Anterior cingulate cortex (tissue), 58 donors: Measurements from ENCODE around the gene C1QTNF9.
"Not testable (repeated sequence)": the region's sequence is repeated elsewhere in the genome, so short reads cannot be mapped to it uniquely, and the experiment has no call there.

Experiments
- DNase-seq, 58 donors: peaks; one replicate each; lab custom pipeline; 2025; lab: John Stamatoyannopoulos, UW

C1QTNF9 gene

DNA sequence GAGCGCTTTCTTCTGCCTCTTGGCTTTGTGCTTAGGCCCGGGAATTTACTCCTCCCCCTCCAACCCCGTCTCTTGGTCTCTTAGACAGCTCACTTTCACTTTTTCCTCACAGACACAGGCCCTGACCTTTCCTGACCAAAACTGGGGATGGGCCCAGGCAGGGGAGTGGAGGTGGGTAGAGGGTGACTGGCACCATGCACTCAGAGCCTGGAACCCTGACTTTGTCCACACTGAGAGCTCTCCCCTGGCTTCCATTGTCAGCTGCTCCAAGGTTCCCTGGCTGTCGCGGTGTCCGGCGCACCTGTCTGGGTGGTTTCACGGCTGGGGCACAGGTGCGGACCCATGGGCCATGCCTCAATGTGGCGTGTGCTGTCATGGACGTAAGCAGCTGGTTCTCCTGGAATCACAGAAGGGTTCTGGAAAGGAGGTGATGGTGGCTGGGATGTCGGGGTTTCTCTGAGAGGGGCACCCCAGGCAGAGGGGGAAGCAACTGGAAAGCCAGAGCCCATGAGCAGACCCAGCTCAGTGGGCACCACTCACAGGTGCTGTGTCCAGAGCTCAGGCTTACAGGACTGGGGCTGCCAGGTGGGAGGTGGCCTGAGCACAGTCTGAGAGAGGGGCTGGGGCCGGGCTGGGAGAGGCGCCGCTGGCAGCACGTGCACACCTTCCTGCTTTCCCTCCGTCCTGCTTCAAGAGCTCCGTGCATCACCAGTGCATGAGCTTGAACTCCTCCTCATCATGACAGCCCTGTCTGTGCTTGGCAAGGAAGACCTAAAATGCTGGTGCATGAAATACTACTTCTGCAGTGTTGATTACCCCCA is 28.0 kb upstream of the C1QTNF9 start:
- DNase-seq = no peak

DNA sequence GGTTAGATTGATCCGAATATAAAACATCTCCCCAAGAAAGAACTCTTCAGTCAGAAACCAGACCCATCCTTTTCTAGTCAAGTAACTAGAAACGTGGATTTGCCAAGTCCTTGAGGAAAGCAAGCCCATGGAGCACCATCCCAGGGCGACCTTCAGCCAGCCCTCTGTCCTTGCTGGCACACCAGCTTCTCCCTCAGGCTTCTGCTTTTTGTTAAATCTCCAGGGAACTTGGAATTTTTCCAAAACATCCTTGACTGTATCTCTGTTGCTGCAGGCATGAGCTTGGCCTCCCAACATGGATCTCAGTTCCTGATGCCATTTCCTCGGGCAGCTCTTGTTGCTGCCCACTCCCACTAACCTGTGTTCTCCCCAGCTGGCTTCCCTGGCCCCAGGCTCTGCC is 27.1 kb upstream of the C1QTNF9 start:
- no peak for DNase-seq

DNA sequence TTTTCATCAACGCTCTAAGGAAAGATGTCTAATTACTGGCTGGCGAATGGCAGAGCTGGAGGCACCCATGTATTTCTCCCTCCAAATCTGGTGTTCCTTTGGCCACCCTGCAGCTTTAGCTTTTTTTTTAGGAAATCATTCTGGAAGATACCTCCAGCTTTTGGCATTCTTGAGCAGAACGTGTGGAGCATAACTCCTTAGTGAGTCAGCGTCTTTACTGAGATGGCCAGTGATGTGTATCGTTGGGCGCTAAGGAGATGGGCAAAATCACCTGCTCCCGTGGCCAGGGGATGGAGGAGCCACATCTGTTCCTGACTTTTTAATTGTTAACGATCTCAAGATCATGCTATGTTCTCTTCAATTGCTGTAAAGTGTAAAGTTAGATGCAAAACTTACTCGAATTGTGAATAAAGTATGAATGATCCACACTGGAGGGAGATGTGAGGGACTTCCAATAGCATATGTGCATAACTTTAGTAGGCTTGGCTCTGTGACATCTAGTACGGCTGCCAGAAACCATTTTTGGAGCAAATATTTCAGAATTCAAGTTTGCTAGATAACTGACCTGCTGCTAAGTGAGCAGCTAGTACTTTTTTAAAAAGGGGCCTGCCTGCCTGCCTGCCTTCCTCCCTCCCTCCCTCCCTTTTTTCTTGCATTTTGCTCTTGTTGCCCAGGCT is 24.4 kb upstream of the C1QTNF9 start:
- no peak for DNase-seq

DNA sequence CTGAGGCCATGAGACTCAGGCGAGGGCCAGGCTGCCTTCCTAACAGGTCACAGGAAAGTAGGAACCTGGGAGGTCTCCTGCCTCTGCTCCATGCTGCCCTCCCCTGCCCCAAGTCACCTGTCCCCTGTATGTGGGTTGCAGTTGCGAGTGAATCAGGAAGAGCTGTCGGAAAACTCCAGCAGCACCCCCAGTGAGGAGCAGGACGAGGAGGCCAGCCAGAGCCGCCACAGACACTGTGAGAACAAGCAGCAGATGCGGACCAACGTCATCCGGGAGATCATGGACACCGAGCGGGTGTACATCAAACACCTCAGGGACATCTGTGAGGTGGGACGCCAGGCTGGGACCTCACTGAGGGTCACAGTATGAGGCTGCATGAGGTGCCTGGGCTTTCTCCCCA is 22.8 kb upstream of the C1QTNF9 start:
- no peak for DNase-seq

GRCh38 chr13:24287748-24288287 is 21.6 kb upstream of the C1QTNF9 start:
- no peak for DNase-seq

- no peak for DNase-seq
Measured at GRCh38 chr13:24288870-24289269, 20.5 kb upstream of the C1QTNF9 start.

GRCh38 chr13:24290280-24290932 is 19.0 kb upstream of the C1QTNF9 start:
- no peak for DNase-seq

GRCh38 chr13:24292481-24292880 is 16.9 kb upstream of the C1QTNF9 start:
- no peak for DNase-seq

DNA sequence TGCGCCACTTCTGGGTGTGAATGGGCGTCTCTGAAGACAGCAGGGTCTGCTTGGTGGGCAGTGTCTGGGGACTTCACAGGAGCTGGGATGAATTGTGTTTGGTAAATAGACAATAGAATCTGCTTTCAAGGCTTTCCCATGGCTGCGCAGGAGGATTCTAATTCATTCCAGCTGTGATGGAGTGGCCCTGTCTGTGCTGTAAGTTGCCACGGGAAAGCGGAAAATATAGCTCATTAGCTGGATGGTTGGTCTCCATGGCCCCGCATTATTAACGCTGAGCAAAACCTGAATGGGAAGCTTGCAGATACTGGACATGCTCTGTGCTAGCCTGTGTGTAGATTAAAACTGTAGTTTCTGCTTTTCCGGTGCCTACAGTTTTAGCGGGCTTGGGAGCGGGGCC is 15.6 kb upstream of the C1QTNF9 start:
- no peak for DNase-seq

- no peak for DNase-seq
Measured at GRCh38 chr13:24299488-24300114, 9.8 kb upstream of the C1QTNF9 start.

- no peak for DNase-seq
Measured at GRCh38 chr13:24301434-24301833, 7.9 kb upstream of the C1QTNF9 start.

GRCh38 chr13:24301911-24302310 is 7.5 kb upstream of the C1QTNF9 start:
- DNase-seq = no peak

GRCh38 chr13:24304620-24305019 is 4.8 kb upstream of the C1QTNF9 start:
- no peak for DNase-seq

- no peak for DNase-seq
Measured at GRCh38 chr13:24306632-24307031, 2.7 kb upstream of the C1QTNF9 start.

DNA sequence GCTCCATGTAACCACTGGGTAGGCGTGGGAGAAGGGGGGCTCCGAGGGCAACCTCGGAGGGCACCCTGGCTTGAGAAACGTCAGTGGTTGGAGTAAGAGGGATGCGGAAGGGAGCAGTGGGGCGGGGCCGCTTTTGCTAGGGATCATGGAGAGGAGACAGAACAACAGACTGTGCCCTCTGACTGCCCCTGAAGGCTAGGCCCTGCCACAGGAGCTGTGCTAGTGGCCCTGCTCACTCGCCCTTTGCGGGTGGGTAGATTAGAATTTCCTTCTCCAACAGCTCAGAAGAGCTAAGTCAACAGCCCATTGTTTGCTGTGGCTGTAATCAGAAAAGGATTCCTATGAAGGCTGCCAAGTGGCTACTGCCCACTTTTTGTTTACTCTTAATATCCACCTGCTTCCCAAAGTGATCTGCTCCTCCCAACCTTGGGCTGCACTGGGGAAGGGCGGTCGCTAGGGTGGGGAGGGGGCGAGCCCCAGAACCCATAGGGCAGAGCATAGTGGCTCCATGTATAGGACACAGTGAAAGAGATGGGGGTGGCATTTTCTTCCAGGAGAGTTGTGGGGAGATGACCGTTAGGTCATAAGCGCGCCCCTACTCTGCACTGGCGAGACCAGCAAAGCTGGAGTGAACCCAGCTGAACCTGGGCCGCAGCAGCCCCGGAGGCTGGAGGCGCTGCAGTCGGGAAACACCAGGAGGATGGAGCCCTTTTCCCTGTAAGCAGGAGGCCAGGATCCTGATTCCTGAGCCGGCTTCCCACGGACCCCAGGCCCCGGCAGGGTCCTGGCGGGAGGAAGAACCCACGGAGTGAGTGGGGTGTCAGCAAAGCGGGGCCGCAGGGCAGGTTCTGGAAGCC is 1.9 kb upstream of the C1QTNF9 start:
- DNase-seq = no peak

DNA sequence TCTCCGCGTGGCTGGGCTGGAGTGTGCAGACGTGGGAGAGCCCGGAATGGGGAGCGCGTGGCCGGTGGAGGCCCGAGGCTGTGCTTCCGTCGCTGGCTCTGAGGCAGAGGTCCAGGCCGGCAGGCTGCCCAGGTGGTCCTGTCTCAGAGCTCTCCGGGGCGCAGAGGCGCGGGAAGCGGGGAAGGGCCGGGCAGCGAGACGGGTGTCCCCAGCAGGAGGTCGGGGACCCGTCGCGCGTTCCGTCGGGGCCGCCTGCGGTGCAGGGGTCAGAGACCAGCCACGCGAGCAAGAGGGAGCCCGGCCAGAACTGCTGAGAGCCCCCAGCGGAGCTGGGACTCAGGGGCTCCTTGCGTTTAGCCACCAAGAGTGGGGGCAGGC is 1.3 kb upstream of the C1QTNF9 start:
- no peak for DNase-seq

DNA sequence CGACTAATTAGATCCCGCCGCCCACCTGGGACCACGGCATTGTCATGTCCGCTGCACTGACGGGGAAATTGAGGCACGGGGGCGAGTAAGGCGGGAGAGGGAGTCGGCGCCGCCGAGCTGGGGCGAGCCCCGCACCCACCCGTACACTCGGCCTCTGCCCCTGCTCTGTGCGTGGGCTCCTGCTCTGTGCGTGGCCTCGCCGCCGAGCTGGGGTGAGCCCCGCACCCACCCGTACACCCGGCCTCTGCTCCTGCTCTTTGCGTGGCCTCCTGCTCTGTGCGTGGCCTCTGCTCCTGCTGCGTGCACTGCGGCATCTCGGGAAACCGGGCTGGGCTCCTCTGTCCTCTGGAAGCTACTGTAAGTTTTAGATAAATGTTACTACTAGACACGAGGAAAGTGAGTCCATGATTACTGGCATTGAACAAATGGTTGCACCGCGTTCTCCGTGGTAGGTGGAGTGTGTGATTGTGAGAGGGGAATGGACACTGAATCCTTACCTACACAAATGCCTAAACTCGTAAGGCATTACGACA is 826 bp upstream of the C1QTNF9 start:
- DNase-seq = no peak

GRCh38 chr13:24313439-24313838 is 4.1 kb downstream of the C1QTNF9 start:
- no peak for DNase-seq

DNA sequence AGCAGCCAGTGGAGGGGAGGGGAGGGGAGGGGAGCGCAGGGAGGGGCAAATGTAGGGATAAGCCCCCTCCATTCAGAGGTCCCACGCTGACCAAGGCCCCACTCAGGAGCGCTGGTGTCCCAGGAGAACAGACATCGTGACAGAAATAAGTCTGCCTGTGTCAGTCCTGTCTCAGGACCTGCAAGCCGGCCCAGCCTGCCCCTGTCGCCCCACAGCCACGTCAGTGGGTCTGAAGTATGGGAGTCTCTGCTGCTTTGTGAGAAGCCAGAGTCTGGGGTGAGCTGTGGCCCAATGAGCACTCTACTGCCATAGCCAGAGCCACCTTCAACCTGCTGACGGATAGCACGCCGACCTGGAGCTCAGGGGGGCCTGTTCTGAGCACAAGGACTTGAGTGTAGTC is 8.5 kb downstream of the C1QTNF9 start:
- not testable (repeated sequence) for DNase-seq

- not testable (repeated sequence) for DNase-seq
Measured at GRCh38 chr13:24318878-24319277, 9.5 kb downstream of the C1QTNF9 start.
